SK-N-MC (cell line): ENCODE results near the gene FBXO34.

Experiments used
- EZH2 ChIP-seq: fragments of 200-600 bp; sonication (generic); IDR thresholded peaks from one replicate; pipeline ENCODE4 v1.6.1; 2017; ENCODE audit warnings: antibody characterized with exemption
- FOXP2 ChIP-seq: optimal IDR thresholded peaks from 2 replicates; pipeline ENCODE3; 2011; ENCODE audit warnings: mild to moderate bottlenecking, moderate library complexity; ENCODE audit not compliant: insufficient read depth; ENCODE audit errors: extremely low read length, control extremely low read depth
- POLR2AphosphoS5 ChIP-seq: IDR thresholded peaks from 2 replicates; pipeline ENCODE4 v1.6.1; 2012; ENCODE audit warnings: mild to moderate bottlenecking, low read depth, low read length, borderline replicate concordance

DNA sequence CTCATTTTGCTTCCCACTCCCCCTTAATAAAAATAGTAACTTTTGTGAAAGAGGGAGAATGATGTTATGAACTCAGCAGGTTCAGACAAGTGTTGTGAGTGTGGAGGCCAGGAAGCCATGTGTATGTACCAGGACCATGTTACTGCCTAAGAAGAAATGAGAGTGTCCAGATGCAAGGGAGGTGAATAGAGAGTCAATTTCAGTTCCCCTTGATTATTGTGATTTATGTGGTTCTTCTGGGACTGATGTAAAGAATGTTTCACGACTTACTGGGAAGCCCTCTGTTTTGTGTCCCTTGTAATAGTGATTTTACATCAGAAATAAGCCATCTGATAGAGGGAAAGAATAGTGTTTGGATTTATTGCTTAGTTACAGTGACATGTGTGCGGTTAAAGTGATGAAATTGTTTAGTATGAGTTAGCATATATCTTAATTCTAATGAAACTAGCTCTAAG, 32.5 kb downstream of the FBXO34 start:
- no peak for TF ChIP-seq POLR2AphosphoS5
- TF ChIP-seq EZH2, result no peak
- no peak for TF ChIP-seq FOXP2
